Measurements from ENCODE around the gene FYTTD1. TPM values are rescaled to one million over a fixed set of nuclear protein-coding genes. Genes with fewer than 3 reads are reported as not detected.

Gene FYTTD1
- total and polyA plus RNA-seq, 2 of the 4 experiments (the other 2 are of a cell fraction) = 20.4 to 50.2 TPM

GRCh38 chr3:197728487-197728886 is 21.2 kb upstream of the FYTTD1 start:
- no peak for ATAC-seq (ENCODE audit: low read depth)
- no TSS peak for BruUV-seq (replicated peaks)
- no peak overlapping the region for H2AFZ ChIP-seq (replicated peaks; ENCODE audit: low read length, poor library complexity)
- no peaks in the 10 kb centered on the region for H3K36me3 ChIP-seq (ENCODE audit: control insufficient read depth, insufficient read depth, low read length)
- H3K79me1 ChIP-seq (ENCODE audit: low read depth in 1 of 2, low read length in 2 of 2) = peaks cover 27 to 49% of the 10 kb centered on the region in 2 experiments
- no peak overlapping the region; the same call in 1 of the 2 replicates for H3K18ac ChIP-seq (ENCODE audit: low read depth, low read length)
- no peaks in the 10 kb centered on the region for H3K9me3 ChIP-seq (ENCODE audit: control insufficient read depth, insufficient read depth, low read length)
- peak overlapping the region; percentile 3; the same call in 1 of the 2 replicates for H3K4ac ChIP-seq (ENCODE audit: low read depth, low read length)
- H4K8ac ChIP-seq (ENCODE audit: low read depth in 2 of 2, low read length in 2 of 2) = no peak overlapping the region
- H2BK120ac ChIP-seq (ENCODE audit: low read depth, low read length) = no peak overlapping the region
- in situ Hi-C loops (cut with MboI; ENCODE audit: low sequenced_read_pairs) (no loop called here), dilution Hi-C loops (cut with HindIII; ENCODE audit: low sequenced_read_pairs, unreplicated experiment) (no loop called here), intact Hi-C loops (cut with micrococcal nuclease) (no loop called here)
- ChIA-PET CTCF (interaction anchor here (0.7 to 1.0 kb wide), 2 partner anchors 14 to 333 kb away, joined by 3 to 4 read pairs; no protein-coding TSS in a partner anchor), POLR2A (ENCODE audit: unreplicated experiment) (no interaction called here)
- H3K9ac ChIP-seq (ENCODE audit: low read depth, low read length) = no peak overlapping the region
- no peak overlapping the region for H3K23ac ChIP-seq (ENCODE audit: low read depth, low read length)
- H2BK15ac ChIP-seq (ENCODE audit: low read depth, low read length) = 0 out of 3 replicates have a peak overlapping the region, but pooled peaks have one; percentile 10
- H3K4me3 ChIP-seq (ENCODE audit: insufficient read depth, low read depth, low read length) = no peak overlapping the region
- no peak overlapping the region for H3K56ac ChIP-seq (ENCODE audit: extremely low read depth, insufficient read depth, low read length)
- no peak overlapping the region for H3K27ac ChIP-seq (ENCODE audit: insufficient read depth, low read length)
- H2BK20ac ChIP-seq (ENCODE audit: low read depth, low read length) = peak overlapping the region; percentile 39; the same call in 1 of the 2 replicates
- H2BK5ac ChIP-seq (ENCODE audit: low read depth, low read length, poor library complexity, severe bottlenecking) = no peak overlapping the region
- 0 out of 2 replicates have a peak, but pooled peaks cover 2% of the 10 kb centered on the region for H3K4me1 ChIP-seq (ENCODE audit: control insufficient read depth, insufficient read depth, low read length)
- no peak overlapping the region for H4K91ac ChIP-seq (ENCODE audit: insufficient read depth, low read depth, low read length)
- peaks cover 3% of the 10 kb centered on the region for H3K9me1 ChIP-seq (ENCODE audit: insufficient read depth, low read length)
- no peak overlapping the region for H4K5ac ChIP-seq (ENCODE audit: low read depth, low read length)
- 100% methylated on average over 3 of the region's 8 CpGs; no CpG with 5 or more reads in 1 of the 2 experiments for WGBS, 2 experiments (ENCODE audit: extremely low coverage in 2 of 2, insufficient read length in 1 of 2)
- peak overlapping the region; percentile 67; the same call in 1 of the 2 replicates for H2AK5ac ChIP-seq (ENCODE audit: low read depth, low read length)
- no peak overlapping the region for H2AK9ac ChIP-seq (replicated peaks; ENCODE audit: low read depth, low read length, poor library complexity)
- H3K27me3 ChIP-seq (ENCODE audit: control insufficient read depth, insufficient read depth, low read length) = no peaks in the 10 kb centered on the region
- 0 out of 2 replicates have a peak overlapping the region, but pooled peaks have one; percentile 37 for H3K14ac ChIP-seq (replicated peaks; ENCODE audit: low read depth, low read length)
- no peaks in the 10 kb centered on the region for H4K20me1 ChIP-seq (ENCODE audit: insufficient read depth, low read length)
- DNase-seq = no peak
- TF ChIP-seq MAFK (IDR thresholded peaks at IDR 0.05; ENCODE audit: low read depth, low read length) (no peak), USF2 (IDR thresholded peaks at IDR 0.05; ENCODE audit: low read depth, low read length) (no peak), NFE2L2 (IDR thresholded peaks at IDR 0.05; ENCODE audit: low read depth, low read length) (no peak), POLR2A (IDR thresholded peaks at IDR 0.05; ENCODE audit: low read depth, low read length) (no peak)
- H3K4me2 ChIP-seq (ENCODE audit: low read depth, low read length) = no peak overlapping the region
